H9 (cell line): ENCODE results near the gene ANKRD17. TPM values are rescaled to one million over a fixed set of nuclear protein-coding genes. Genes with fewer than 3 reads are reported as not detected.

Source experiments
- DNase-seq: peaks from one replicate; pipeline ENCODE4 v3.0.0-alpha.2; 2017
- H2AFZ ChIP-seq: one replicate; pipeline ENCODE4 v1.6.1; 2013; ENCODE audit warnings: mild to moderate bottlenecking, low read length, control low read depth, moderate library complexity
- H2AK5ac ChIP-seq: 2 replicates; pipeline ENCODE4 v1.6.1; 2013; ENCODE audit warnings: low read length, control low read depth, mixed read lengths; ENCODE audit not compliant: insufficient read length
- H2BK120ac ChIP-seq: one replicate; pipeline ENCODE4 v1.6.1; 2013; ENCODE audit warnings: low read depth, mild to moderate bottlenecking, low read length, control low read depth, inconsistent platforms; ENCODE audit not compliant: poor library complexity, severe bottlenecking
- H2BK12ac ChIP-seq: 2 replicates; pipeline ENCODE4 v1.6.1; 2013; ENCODE audit warnings: low read length, control low read depth, mixed read lengths, low read depth; ENCODE audit not compliant: insufficient read length
- H2BK15ac ChIP-seq: 2 replicates; pipeline ENCODE4 v1.6.1; 2013; ENCODE audit warnings: low read depth, low read length, control low read depth
- H2BK20ac ChIP-seq: one replicate; pipeline ENCODE4 v1.6.1; 2013; ENCODE audit warnings: low read depth, mild to moderate bottlenecking, low read length, control low read depth, inconsistent platforms; ENCODE audit not compliant: poor library complexity, severe bottlenecking
- H2BK5ac ChIP-seq: 2 replicates; pipeline ENCODE4 v1.6.1; 2013; ENCODE audit warnings: low read length, control low read depth, mixed read lengths; ENCODE audit not compliant: insufficient read length
- H3K14ac ChIP-seq: 2 replicates; pipeline ENCODE4 v1.6.1; 2013; ENCODE audit warnings: low read length, control low read depth; ENCODE audit not compliant: insufficient read depth
- H3K18ac ChIP-seq: 2 replicates; pipeline ENCODE4 v1.6.1; 2013; ENCODE audit warnings: low read depth, mild to moderate bottlenecking, mixed read lengths, low read length, control low read depth; ENCODE audit not compliant: insufficient read length
- H3K23ac ChIP-seq: 2 replicates; pipeline ENCODE4 v1.6.1; 2013; ENCODE audit warnings: low read length, control low read depth, mixed read lengths, low read depth; ENCODE audit not compliant: insufficient read length
- H3K23me2 ChIP-seq: 2 replicates; pipeline ENCODE4 v1.6.1; 2013; ENCODE audit warnings: low read depth, mild to moderate bottlenecking, mixed read lengths, low read length, control low read depth; ENCODE audit not compliant: insufficient read length, poor library complexity, severe bottlenecking
- H3K27ac ChIP-seq: 2 replicates; pipeline ENCODE4 v1.5.1; 2013; ENCODE audit warnings: low read length, control low read depth, mixed read lengths, low read depth; ENCODE audit not compliant: insufficient read length
- H3K27me3 ChIP-seq: 2 replicates; pipeline ENCODE4 v1.6.1; 2013; ENCODE audit warnings: low read length, control low read depth, inconsistent platforms; ENCODE audit not compliant: insufficient read depth
- H3K4ac ChIP-seq: 2 replicates; pipeline ENCODE4 v1.6.1; 2013; ENCODE audit warnings: low read depth, mild to moderate bottlenecking, control low read depth, inconsistent platforms, low read length, moderate library complexity
- H3K4me1 ChIP-seq: 2 replicates; pipeline ENCODE4 v1.6.1; 2013; ENCODE audit warnings: low read length, control low read depth, inconsistent platforms; ENCODE audit not compliant: insufficient read depth
- H3K4me2 ChIP-seq: 2 replicates; pipeline ENCODE4 v1.6.1; 2013; ENCODE audit warnings: low read length, control low read depth, mixed read lengths; ENCODE audit not compliant: insufficient read length, insufficient read depth
- H3K56ac ChIP-seq: 2 replicates; pipeline ENCODE4 v1.6.1; 2013; ENCODE audit warnings: low read depth, mild to moderate bottlenecking, mixed read lengths, low read length, control low read depth; ENCODE audit not compliant: insufficient read length
- H3K79me1 ChIP-seq: 2 replicates; pipeline ENCODE4 v1.6.1; 2013; ENCODE audit warnings: low read depth, mild to moderate bottlenecking, moderate library complexity, low read length, control low read depth, inconsistent platforms; ENCODE audit not compliant: insufficient read depth, poor library complexity, severe bottlenecking
- H3K79me2 ChIP-seq: 2 replicates; pipeline ENCODE4 v1.6.1; 2013; ENCODE audit warnings: low read length, control low read depth, inconsistent platforms; ENCODE audit not compliant: insufficient read depth
- H3K9ac ChIP-seq: 2 replicates; pipeline ENCODE4 v1.6.1; 2013; ENCODE audit warnings: low read length, control low read depth, mixed read lengths; ENCODE audit not compliant: insufficient read length; ENCODE audit errors: extremely low read depth
- H3K9me3 ChIP-seq: one replicate; pipeline ENCODE4 v1.6.1; 2013; ENCODE audit warnings: low read depth, low read length, inconsistent platforms; ENCODE audit not compliant: control insufficient read depth
- H3T11ph ChIP-seq: one replicate; pipeline ENCODE4 v1.6.1; 2013; ENCODE audit warnings: mild to moderate bottlenecking, low read length, control low read depth, inconsistent platforms
- H4K20me1 ChIP-seq: one replicate; pipeline ENCODE4 v1.6.1; 2013; ENCODE audit not compliant: control insufficient read depth, insufficient read length, insufficient read depth
- H4K5ac ChIP-seq: 2 replicates; pipeline ENCODE4 v1.6.1; 2013; ENCODE audit warnings: low read depth, mild to moderate bottlenecking, mixed read lengths, low read length, control low read depth; ENCODE audit not compliant: insufficient read length
- H4K8ac ChIP-seq: replicated peaks from 2 replicates; pipeline ENCODE4 v1.6.1; 2013; ENCODE audit warnings: low read length, control low read depth, mixed read lengths, low read depth; ENCODE audit not compliant: insufficient read length
- H4K91ac ChIP-seq: 2 replicates; pipeline ENCODE4 v1.6.1; 2013; ENCODE audit warnings: low read depth, mild to moderate bottlenecking, moderate library complexity, mixed read lengths, low read length, control low read depth; ENCODE audit not compliant: insufficient read length
- H3K27ac Mint-ChIP-seq, 3 experiments: 2 replicates in 2 of 3; 3 replicates in 1 of 3; pipeline ENCODE4 v1.8.0; 2020 to 2021; ENCODE audit warnings: mixed read lengths in 3 of 3, mild to moderate bottlenecking in 1 of 3, moderate library complexity in 1 of 3
- H3K27me3 Mint-ChIP-seq: 2 replicates; pipeline ENCODE4 v1.8.0; 2021; ENCODE audit warnings: low read depth, mild to moderate bottlenecking, moderate library complexity, mixed read lengths
- H3K36me3 Mint-ChIP-seq, 3 experiments: 2 replicates in 2 of 3; 3 replicates in 1 of 3; pipeline ENCODE4 v1.8.0; 2020 to 2021; ENCODE audit warnings: low read depth in 3 of 3, mixed read lengths in 3 of 3; ENCODE audit not compliant: insufficient read depth in 1 of 3
- H3K4me1 Mint-ChIP-seq, 2 experiments: 2 replicates each; pipeline ENCODE4 v1.8.0; 2020; ENCODE audit warnings: mixed read lengths in 2 of 2
- H3K4me3 Mint-ChIP-seq, 2 experiments: 2 replicates in 1 of 2; 3 replicates in 1 of 2; pipeline ENCODE4 v1.8.0; 2020 to 2021; ENCODE audit warnings: mild to moderate bottlenecking in 2 of 2, mixed read lengths in 2 of 2, moderate library complexity in 1 of 2
- H3K9me3 Mint-ChIP-seq, 2 experiments: 2 replicates in 1 of 2; 3 replicates in 1 of 2; pipeline ENCODE4 v1.8.0; 2020; ENCODE audit warnings: mild to moderate bottlenecking in 2 of 2, mixed read lengths in 2 of 2, moderate library complexity in 1 of 2
- CTCF ChIP-seq: fragments of 200-600 bp; sonication (generic); conservative IDR thresholded peaks from 3 replicates; pipeline ENCODE4 v1.8.0; 2021; ENCODE audit warnings: antibody characterized with exemption, mild to moderate bottlenecking
- WGBS: extraction: QIAGEN DNeasy Blood & Tissue Kit; methylation state at CpG from one replicate; pipeline ENCODE4 v1.1.7; 2013; ENCODE audit warnings: missing lambda C conversion rate, low lambda C conversion rate, mixed read lengths; ENCODE audit not compliant: insufficient read length; ENCODE audit errors: extremely low coverage; 5-methylcytosine and 5-hydroxymethylcytosine counted together
- total RNA-seq: library from RNA; stranded (reverse); gene quantifications from 2 replicates; pipeline ENCODE4 v1.2.1, GENCODE V29; 2021

The ANKRD17 gene
- total RNA-seq, 1 experiment from 2014 or later: 82.4 TPM

- Histone ChIP-seq H3K9ac (no peak overlapping the region), H2BK20ac (no peak overlapping the region), H3K18ac (no peak overlapping the region), H3K4me1 (no peaks in the 10 kb centered on the region), H3K23ac (no peak overlapping the region), H2BK120ac (no peak overlapping the region), H3T11ph (no peak overlapping the region), H2AK5ac (no peak overlapping the region), H4K5ac (no peak overlapping the region), H3K4me2 (no peak overlapping the region), H2BK12ac (no peak overlapping the region), H3K4ac (no peak overlapping the region), H2BK5ac (no peak overlapping the region), H3K14ac (no peak overlapping the region), H4K91ac (no peak overlapping the region), H3K79me2 (peaks cover 4% of the 10 kb centered on the region; the same call in 1 of the 2 replicates), H3K27me3 (no peaks in the 10 kb centered on the region), H3K9me3 (no peaks in the 10 kb centered on the region), H3K79me1 (peaks cover 3% of the 10 kb centered on the region), H3K23me2 (no peaks in the 10 kb centered on the region), H2AFZ (no peak overlapping the region), H2BK15ac (no peak overlapping the region), H4K8ac (no peak overlapping the region), H4K20me1 (no peaks in the 10 kb centered on the region), H3K27ac (no peak overlapping the region), H3K56ac (no peak overlapping the region)
- Mint-ChIP-seq H3K9me3 (no peaks in the 10 kb centered on the region), H3K27me3 (no peaks in the 10 kb centered on the region), H3K27ac (no peak overlapping the region), H3K36me3 (peaks cover 6 to 18% (median 13%) of the 10 kb centered on the region in 3 experiments), H3K4me1 (no peaks in the 10 kb centered on the region), H3K4me3 (no peak overlapping the region)
- no peak for TF ChIP-seq CTCF
- no CpG with 5 or more reads among the region's 9 CpGs for WGBS
- DNase-seq: no peak
Observed at GRCh38 chr4:73189274-73189810, 69.3 kb downstream of the ANKRD17 start.
